Skin of body (tissue), 2 donors: ENCODE data around the gene FYN. TPM values are rescaled to one million over a fixed set of nuclear protein-coding genes. Genes with fewer than 3 reads are reported as not detected.
"Not testable (repeated sequence)": the region's sequence is repeated elsewhere in the genome, so short reads cannot be mapped to it uniquely, and the experiment has no call there.

Experiments
- DNase-seq: peaks from one replicate; lab custom pipeline; 2025; lab: John Stamatoyannopoulos, UW
- total RNA-seq: library from RNA; depleted of rRNA; stranded (reverse); fragments of >200 nt; gene quantifications from one replicate; pipeline ENCODE4 v1.2.3, GENCODE V29; 2014

FYN gene
- total RNA-seq, 1 donor from 2014 or later = 145 TPM

DNA sequence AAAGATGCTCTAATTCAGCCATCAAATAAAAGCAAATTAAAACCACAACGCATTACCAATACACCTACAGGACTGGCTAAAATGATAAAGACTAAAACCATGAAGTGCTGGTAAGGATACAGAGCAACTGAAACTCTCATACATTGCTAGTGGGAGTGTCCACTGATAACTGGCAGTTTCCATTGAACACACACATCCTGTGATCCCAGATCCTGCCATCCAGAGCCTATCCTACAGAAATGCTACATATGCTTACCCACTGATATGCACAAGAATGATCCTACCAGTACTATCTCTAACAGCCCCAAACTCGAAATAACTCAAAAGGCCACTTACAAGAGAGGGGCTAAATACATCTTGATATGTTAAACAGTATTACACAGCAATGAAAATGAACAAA, 81.0 kb downstream of the FYN start:
- no peak for DNase-seq

- no peak for DNase-seq
Observed at GRCh38 chr6:111791415-111791814, 81.8 kb downstream of the FYN start.

DNA sequence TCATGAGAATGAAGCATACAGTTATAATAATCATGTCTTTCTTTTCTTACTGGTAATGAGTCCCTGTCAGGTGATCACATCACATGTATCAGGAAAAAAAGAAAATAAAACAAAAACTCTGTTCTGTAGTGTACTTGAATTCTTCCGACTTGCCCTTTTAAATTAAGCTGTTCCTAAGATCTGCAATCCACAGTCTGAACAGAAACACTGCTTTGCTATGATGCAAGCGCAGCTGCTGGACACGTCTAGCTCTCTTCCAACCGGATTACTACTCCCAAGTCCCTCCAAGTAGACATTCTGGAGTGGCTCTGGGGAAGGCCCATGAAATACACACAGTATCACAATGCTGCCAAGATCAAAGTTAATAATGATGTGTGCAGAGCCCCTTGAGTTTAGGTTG, 83.7 kb downstream of the FYN start:
- peak; percentile 86 for DNase-seq

DNA sequence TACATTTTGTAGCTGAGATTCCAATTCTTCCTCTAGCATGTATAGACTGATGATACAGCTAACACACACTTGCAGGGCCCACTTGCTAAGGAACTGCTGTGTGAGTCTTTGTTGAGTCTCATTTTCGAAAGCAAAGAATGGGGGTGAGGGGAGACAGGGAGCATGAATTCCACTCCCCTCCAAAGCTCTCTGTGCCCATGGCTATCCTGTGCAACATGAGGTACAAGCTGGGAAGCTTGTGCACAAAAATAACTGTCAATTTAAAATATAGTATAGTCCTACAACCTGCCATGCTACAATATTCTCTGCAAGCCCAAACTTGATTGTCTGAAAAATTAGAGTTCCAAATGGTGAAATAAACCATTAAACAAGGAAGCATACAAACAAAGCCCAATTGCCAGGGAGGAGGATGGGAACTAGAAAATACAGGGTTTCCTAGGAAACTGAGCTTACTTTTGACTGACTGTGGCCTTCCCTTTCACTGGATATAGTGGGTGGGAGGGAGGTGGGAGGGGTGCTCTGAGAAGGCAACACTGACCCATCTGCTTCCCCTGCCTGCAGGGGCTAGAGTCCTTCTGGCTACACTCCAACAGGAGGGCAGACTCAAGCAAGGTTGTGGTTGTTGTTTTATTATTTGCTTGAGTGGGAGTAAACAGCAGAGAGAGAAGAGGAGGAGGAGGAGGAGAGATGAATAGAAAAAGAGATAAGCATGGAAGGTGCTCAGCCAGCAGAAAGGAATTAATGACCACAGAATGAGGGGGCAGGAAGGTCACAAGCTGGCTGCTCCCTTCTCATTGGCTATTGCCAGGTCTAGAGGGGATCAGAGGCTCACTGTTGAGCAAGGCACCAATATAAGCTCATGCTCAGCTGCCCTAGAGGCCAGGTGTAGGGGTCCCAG, 84.6 kb downstream of the FYN start:
- DNase-seq = no peak

DNA sequence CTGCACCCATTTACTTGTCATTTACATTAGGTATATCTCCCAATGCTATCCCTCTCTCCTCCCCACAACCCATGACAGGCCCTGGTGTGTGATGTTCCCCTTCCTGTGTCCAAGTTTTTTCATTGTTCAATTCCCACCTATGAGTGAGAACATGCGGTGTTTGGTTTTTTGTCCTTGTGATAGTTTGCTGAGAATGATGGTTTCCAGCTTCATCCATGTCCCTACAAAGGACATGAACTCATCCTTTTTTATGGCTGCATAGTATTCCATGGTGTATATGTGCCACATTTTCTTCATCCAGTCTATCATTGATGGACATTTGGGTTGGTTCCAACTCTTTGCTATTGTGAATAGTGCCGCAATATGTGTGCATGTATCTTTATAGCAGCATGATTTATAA, 87.1 kb downstream of the FYN start:
- DNase-seq = not testable (repeated sequence)

DNA sequence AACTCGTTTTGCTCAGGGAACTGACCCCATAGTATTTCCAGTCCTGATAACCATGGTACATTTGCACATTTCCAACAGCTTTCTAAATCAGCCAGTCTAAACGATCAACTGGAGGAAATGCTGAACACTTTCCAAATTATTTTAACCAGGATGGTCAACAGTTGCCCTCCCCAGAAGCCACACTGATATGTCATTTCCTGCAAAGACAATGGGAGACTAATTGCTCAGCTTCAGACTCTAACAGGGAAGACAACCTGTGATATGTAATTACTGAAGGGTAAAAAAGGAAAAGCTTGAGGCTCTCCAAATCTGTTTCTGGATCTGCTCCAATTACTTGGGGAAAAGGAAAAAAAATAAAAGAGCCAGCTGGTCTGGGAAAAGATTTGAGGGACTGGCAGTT, 88.8 kb downstream of the FYN start:
- no peak for DNase-seq

DNA sequence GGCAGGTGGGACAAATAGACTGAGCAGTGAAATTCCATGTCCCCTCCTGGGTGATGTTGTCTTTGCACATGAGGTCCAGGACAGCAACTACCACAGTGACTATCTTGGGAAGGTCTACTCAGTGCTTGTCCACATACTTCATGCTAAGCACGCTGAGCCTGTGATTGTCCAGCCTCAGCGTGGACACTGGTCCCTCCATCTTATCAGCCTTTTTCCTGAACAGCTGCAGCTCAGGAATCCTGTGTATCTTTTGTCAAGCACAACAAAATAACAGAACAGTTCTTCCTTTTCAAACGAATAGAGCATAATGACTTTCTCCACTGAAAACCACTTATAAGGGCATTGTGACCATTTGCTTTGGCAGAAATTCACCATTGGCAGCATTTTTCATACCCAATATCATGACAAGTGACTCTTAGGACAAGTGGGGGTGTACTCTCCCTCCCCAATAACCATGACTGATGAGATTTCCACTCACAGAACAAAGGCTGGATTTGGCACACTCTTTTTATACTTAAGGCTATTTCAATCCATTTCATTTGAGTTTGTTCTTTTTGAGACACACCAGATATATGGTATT, 90.3 kb downstream of the FYN start:
- no peak for DNase-seq

DNA sequence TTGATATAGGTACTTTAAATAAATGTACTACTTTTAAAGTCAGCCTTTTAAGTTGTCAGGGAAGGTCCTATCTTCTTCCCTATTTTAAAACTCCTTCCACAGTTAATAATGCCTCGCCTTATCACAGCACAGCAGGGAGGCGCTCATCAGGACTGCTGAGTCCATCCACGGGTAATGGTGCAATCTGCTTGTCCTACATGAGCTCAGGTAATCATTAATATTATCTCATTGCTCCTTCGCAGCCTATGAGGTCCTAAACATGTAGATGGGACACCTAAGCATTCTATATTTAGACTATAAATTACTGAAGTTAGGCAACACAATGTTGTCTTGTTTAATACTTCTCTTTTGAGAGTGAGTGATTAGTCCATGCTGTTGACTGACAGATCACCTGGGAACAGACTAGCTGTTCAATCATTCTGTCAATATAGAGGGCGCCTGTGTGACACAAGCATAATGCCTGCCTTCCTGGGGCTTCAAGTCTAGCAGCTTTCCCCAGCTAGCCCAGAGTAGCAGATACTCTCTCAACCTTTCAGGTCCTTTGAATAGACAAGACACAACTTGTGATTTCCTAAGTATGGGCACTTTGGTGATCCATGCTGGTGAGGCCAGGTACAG, 91.0 kb downstream of the FYN start:
- no peak for DNase-seq

- DNase-seq = peak; percentile 53
Observed at GRCh38 chr6:111781041-111781708, 92.1 kb downstream of the FYN start.

DNA sequence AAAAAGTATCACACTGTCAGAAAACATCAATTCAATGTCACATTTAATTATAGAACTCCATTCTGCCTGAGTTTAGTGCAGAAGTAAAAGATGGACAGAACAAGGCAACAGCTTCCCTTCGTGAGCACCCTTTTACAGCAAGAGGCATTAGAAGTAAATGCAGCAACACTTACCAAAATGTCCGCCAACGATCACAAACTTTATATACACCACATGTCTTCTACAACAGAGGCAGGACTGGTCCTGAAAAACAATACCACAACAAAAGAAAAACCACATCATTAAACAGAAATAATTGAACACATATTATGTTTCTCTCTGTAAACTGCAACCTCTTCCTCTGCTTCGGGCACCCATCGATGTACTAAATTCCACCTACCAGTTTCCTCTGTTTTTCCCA, 92.9 kb downstream of the FYN start:
- DNase-seq = peak; percentile 47

- no peak for DNase-seq
Observed at GRCh38 chr6:111779660-111780059, 93.6 kb downstream of the FYN start.

DNA sequence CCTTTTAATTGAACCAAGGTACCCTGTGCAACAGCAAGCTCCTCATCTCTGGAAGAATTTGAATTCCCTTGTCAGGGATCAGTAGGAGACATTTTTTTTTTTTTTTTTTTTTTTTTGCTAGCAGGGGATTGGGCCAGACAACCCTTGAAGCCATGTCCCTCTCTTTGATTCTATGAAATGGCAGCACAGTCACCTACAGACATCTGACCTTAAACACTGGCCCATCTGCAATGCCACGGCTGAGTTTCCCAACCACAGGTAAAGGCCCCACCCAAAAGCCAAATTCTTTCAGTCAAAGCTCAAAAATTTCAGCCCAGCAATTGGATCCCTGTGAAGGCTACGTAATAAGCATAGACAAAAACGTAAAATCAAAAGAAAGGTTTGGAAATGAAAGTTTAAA, 94.2 kb downstream of the FYN start:
- no peak for DNase-seq

- no peak for DNase-seq
Observed at GRCh38 chr6:111777357-111777756, 95.9 kb downstream of the FYN start.

- DNase-seq = peak; percentile 80
Observed at GRCh38 chr6:111776236-111777221, 96.7 kb downstream of the FYN start.

DNA sequence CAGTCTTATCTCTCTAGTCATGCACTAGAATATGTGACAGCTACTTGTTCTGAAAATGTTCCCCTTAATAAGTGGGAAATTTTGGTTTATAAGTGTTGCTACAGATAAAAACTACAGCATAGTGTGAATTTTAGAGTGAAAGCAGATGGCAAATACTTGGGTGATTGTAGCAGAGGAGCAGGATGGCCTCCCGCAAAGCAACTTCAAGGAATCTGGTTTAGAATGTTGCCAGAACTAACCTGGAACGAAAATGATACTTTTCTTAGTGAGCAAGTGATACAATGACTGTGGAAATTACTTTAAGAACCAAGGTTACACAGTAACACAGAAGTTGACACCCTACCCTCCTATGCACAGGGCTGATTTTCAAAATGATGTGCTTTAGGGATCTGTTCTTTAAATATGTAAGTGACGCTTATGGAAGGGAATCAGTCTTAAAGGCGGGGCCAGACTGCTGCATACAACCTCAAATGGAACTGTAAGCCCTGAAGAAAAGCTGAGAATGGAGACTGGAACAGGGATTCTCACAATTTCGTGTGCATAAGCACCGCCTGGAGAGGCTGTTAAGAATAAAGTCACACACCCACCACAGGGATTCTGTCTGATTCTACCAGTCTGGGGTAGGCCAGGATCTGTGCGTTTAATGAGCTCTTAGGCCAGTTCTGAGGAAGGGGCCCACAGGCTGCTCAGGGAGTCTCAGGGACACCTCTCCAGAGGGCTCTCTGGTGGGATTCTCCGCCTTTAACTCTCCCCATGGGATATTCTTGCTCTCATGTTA, 97.9 kb downstream of the FYN start:
- DNase-seq = no peak

DNA sequence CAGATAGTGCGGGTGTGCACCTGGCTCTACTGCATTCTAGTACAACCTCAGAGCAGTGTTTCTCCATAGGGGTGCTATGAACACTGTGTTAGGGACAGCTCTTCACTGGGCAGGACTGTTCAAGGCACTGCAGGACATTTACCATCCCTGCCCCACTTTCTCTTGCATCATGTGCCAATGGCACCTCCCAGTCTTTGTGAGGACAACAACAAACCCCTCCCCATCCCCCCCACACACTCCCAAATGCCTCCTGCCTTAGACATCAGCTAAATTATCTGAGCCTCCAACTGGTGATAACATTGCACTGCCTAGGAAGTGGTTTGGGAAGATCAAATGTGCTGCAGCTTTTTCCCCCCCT, 98.9 kb downstream of the FYN start:
- DNase-seq = no peak

DNA sequence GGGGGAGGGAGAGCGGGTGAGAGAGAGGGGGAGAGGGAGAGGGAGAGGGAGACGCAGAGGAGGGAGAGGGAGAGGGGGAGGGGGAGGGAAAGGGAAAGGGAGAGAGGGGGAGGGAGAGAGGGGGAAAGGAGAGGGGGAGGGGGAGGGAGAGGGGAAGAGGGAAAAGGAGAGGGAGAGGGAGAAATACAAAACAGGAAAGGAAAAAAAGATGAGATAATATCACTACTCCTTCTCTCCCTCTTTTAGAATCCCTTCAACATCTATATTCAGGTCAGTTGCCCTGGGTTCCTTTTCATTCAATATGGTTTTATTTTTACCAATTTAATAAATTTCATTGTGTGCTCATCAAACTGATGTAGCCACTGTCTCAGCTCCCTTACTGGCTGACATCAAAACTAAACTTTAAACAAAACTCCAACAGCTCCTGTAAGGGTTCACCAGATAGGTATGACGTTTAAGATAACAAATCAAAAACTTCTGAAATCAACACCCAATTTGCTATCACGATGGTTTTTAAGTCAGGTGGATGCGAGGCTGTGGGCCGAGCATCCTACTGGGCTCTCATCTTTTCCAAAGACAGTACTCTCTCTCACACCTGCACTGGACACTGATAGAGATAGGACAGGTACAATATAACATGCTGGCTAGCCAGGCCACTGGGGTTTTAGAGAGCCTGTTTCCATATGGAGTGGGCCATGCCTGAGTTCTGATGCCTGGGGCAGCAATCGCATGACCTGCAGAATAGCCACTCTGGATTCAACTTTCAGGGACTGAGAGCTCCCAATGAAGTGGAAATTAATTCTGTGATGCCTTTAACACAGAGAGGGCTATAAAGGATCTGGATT, 99.5 kb downstream of the FYN start:
- no peak for DNase-seq

DNA sequence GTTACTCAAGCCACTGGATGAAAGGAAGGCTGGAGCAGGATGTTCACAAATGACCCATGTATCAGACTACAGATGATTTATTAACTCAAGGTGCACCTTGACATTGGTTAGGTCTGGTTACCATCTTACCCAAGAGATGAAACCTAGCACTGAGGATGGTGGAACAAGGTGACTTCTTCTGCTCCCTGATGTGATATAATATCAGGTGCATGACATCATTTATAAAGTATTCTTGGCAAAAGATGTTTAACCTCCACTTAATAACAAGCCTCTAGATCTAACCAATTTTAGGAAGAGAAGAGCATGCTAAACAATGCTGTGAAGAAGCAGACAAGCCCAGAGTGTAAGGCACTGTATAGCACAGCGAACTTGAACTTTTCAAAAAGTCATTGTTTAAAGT, 100.9 kb downstream of the FYN start:
- DNase-seq = no peak

DNA sequence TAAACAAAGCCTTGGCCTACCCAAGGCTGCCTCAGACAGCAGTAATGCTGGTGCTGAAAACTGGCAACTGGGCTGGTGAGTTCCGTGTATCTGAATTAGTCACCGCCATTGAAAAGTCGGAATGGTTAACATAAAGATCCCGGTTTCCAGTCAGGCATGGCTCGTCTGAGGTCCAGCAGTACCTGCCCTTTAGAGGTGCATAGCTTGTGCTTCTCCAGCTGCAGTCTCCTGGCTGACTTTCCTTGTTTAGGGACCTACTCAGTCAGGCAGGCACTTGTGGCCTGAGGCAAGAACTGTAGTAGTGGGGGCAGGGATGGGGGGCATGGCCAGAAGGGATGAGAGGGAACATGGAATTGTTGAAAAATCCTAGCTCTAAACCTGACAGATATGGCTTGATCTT, 101.6 kb downstream of the FYN start:
- no peak for DNase-seq
